SKM-1 treated with dmso at 0.1 percent for 144 hours (cell line): ENCODE data around the gene TCF20.
A peak's percentile ranks its signal among the peaks of the same experiment; 100 is the strongest.

Experiments used
- DNase-seq: peaks from one replicate; lab custom pipeline; 2025; ENCODE audit not compliant: unreplicated experiment; lab: John Stamatoyannopoulos, UW

The TCF20 gene

GRCh38 chr22:42282252-42282942 lies 11.9 kb upstream of the TCF20 start:
- no peak for DNase-seq

GRCh38 chr22:42281706-42282251 lies 11.3 kb upstream of the TCF20 start:
- DNase-seq = no peak

GRCh38 chr22:42281284-42281683 lies 10.8 kb upstream of the TCF20 start:
- DNase-seq = no peak

DNA sequence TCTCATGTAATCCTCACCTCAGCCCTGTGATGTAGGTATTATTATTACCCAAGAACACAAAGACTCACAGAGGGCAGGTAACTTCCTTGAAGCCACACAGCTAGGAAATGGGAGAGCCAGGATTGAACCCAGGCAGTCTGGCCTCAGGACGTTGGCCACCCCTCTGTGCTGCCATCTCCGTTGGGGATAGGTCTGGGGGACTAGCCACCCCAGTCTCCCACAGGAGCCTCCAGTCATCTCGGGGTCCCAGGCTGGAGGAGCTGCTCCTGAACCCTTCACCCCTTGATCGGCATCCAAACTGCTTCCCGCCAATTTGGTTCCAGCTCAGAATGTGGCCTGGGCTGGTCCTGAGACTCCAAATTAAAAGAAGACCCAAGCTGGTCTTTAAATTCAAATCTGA lies 10.4 kb upstream of the TCF20 start:
- no peak for DNase-seq

DNA sequence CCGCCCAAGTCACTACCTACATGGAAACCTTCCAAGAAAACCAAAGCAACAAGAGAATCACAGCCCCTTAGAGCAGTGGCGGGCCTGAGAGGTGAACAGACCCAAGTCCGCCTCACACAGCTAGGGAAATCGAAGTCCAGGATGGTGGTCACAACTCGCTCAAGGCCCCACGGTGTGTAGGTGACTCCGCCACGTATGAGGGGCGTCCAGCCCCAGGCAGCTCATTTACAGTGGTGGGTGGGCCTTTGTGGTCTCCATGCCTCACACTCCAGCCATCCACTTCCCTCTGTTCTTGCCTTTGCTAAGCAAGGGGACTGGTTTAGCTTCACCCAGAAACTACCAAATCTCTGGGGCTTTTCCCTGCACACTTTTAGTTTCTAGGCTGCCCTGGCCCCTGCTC lies 9.7 kb upstream of the TCF20 start:
- DNase-seq = no peak

DNA sequence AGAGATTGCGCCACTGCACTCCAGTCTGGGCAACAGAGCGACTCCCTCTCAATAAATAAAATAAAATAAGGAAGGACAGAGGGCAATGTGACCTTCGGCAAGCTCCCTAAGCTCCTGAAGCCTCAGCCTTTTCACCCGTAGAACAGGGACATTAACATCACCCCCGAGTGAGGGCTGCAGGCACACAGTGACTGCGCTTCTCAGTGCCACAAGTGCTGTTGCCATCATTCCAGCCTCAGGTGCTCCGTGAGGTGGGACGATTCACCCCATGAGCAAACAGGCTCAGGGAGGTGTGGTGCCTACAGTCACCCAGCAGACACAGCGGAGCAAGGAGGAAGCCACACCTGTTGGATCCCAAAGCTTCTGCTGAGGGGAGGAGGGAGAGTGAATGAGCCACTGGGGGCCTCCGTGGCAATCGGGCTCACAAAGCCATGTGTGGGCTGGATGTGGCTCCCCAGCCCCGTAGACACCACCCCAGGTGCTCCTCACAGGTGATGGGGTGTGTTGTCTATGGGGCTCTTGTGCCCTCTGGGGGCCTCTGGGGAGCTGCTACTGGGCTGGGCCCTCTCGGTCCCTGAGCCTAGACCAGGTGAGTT lies 9.1 kb upstream of the TCF20 start:
- DNase-seq = no peak

GRCh38 chr22:42277988-42278776 lies 7.7 kb upstream of the TCF20 start:
- DNase-seq = no peak

DNA sequence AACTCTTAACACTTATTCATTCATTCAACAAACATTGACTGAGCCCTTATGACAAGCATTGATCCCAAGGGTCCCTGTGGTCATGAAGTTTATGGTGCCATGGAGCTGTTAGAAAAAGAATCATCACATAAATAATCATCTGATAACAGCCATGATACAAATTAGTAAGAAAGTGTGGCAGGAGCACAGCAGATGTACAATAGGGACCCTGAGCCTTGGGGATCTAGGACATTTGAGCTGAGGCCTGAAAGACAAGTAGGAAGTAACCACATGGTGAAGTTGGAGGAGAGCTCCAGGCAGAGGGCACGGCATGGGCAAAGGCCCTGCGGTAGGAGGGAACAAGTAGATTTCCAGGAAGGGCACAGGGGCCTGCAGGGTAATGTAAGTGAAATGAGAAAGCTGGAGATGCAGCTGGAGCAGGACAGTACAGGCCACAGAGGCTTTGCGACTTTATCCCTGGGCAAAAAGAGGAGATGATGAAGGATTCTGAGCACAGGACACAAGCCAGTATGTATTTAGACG lies 6.8 kb upstream of the TCF20 start:
- DNase-seq = no peak

GRCh38 chr22:42275970-42276369 lies 5.5 kb upstream of the TCF20 start:
- DNase-seq = no peak

DNA sequence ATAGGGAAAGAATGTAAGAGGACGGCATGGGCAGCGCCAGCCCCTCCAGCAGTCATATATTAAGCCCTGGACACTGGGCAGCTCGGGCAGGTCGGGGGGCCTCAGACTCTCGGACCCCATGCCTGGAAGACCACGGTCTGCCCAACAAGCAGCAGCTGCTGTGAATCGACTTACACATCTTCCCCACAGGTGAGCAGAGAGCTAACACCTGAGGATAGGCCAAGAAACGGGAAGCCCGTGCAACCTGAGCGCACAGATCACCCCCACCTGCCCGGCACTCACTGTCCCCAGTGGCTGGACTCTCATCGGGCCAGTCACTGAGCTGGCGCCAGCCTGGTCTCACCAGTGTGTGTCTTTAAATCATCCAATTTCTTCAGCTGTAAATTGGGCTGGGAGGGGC lies 4.7 kb upstream of the TCF20 start:
- DNase-seq = no peak

DNA sequence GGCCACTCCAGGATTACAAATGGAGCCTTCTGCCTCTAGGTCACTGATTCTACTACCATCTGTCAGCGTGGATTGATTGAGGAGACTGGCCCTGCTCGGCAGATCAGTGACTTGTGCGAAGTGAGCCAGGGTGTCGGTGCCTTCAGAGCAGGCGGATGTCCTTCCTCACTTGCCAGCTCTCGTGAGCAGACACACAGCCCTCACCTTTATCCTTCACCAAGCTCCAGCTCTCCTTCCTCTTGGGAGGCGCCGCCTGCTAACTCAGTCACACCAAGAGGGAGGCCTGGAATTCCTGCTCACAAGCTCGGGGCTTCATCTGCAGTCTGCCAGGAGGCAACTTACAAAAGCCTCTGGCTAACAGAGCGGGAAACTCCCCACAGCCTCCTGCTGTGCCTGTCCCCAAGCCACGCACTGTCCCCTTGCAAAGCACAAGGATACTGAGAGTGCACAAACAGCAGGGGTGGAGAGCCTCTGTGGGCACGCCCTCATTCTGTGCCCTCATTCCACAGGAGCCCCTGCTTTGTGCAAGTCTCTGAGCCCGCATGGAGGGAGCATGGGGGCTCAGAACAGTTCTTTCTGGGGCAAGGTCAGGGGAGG lies 3.5 kb upstream of the TCF20 start:
- DNase-seq = no peak

- no peak for DNase-seq
Measured at GRCh38 chr22:42272431-42272999, 2.1 kb upstream of the TCF20 start.

DNA sequence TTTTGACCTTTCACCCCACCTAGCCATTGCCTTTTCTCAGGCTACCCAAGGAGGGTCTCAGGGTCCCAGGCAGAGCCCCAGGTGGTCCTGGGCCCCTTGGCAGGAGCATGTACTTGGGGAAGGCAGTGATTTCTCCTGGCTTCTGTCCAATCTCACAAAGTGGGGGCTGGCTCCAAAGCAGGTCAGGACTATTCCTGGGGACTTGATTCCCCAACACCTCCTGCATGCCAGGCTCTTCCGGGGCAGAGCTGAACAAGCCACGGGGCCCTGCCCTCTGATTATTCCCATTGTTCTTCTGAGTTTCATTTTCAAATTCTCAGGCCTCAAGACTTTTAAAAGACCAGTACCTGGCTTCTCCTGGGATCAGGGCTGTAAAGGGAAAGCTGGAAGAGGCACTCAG lies 1.5 kb upstream of the TCF20 start:
- DNase-seq = no peak

- no peak for DNase-seq
Measured at GRCh38 chr22:42271191-42271813, 849 bp upstream of the TCF20 start.

DNA sequence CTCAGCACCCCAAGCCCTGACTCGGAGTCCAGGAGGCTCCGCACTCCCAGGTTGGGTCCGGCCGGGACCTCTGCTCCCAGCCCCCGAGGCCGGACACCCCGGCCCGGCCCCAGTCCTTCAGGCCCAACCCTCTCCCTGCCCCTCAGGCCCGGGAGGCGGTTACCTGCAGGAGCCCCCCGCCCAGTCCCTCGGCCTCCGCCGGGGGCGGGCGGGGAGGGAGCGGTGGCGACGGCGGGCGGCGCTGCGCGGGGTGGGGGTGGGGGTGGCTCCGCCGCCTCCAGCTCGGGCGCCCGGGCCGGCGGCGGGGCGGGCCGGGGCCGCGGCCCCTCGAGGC lies 310 bp downstream of the TCF20 start:
- no peak for DNase-seq

DNA sequence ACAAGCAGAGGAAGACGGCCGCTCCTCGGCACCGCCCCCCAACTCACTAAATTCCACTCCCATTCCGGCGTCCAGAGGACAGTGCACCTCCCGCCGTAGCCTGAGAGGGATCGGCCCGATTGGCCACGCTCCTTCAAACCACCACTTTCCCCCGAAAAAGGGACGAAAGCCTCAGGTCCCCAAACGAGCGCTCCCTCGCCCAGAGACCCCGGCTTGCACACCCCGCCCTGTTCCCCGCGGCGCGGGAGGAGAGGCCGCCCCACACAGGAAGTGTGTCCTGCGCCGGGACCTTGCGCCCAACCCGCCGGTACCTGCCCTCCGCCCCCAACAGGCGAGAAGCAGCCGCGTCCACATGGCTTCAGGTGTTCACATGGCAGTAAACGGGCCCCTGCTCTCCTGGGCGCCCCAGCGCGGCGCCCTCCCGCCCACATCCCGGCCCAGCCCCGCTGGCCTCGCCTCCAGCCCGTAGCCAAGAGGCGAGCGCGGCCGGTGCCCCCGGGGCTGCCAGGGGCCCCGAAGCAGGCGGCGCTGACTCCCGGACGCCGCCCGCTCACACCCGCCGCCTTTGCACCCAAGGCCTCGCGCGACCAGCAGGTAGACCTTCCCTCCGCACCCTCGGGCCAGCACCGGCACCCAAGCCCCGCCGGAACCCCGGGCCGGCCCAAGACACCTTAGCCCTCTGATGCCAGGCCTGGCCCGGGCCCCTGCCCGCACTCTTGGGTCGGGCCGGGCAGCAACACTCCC lies 849 bp downstream of the TCF20 start:
- peak; percentile 14 for DNase-seq

DNA sequence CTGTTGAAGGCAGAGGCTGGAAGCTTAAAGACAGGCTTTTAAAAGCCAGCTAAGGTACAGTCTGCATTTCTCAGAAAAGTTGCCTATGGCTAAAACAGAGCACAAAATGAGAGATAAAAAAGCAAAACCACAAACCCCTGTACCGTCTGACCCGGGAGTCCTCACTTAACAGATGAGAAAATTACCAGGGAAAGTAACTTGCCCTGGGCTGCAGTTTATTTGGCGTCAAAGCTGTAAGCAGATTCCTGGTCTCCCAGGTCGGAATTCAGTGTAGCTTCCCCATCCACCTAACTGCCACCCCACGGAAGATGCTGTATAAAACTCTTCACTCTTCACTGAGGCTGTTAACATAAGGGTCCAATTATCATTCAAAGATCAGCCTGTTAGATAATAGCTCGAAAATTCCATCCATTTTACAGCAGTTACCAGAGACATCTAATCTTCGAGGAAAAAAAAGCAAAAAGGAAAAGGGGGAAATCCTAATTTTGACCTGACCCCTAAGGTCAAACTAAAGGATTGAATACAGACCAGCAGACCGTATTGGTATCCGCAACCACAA lies 1.5 kb downstream of the TCF20 start:
- no peak for DNase-seq

- DNase-seq = no peak
Measured at GRCh38 chr22:42265321-42265720, 5.1 kb downstream of the TCF20 start.

- no peak for DNase-seq
Measured at GRCh38 chr22:42263944-42264343, 6.5 kb downstream of the TCF20 start.

- no peak for DNase-seq
Measured at GRCh38 chr22:42262964-42263363, 7.5 kb downstream of the TCF20 start.
